Measurements from ENCODE around the gene ROPN1B.

DNA sequence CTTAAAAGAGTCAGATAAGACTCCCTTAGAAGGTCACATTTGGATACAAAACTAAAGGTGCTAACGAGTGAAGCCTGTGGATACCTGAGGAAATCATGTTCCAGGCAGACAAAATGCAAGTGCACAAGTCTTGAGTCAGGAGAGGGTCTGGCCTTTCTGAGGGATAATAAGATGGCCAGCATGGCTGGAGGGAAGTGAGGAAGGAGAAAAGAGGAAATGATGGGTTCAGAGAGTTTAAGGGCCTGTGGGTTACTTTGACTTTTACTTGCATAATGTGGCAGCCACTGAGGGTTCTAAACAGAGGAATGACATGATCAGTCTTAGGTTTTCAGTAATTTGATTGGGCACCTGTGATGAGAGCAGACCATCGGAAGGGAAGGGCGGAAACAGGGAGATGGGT is 3.5 kb upstream of the ROPN1B start:
- TF ChIP-seq, protein P1, sequence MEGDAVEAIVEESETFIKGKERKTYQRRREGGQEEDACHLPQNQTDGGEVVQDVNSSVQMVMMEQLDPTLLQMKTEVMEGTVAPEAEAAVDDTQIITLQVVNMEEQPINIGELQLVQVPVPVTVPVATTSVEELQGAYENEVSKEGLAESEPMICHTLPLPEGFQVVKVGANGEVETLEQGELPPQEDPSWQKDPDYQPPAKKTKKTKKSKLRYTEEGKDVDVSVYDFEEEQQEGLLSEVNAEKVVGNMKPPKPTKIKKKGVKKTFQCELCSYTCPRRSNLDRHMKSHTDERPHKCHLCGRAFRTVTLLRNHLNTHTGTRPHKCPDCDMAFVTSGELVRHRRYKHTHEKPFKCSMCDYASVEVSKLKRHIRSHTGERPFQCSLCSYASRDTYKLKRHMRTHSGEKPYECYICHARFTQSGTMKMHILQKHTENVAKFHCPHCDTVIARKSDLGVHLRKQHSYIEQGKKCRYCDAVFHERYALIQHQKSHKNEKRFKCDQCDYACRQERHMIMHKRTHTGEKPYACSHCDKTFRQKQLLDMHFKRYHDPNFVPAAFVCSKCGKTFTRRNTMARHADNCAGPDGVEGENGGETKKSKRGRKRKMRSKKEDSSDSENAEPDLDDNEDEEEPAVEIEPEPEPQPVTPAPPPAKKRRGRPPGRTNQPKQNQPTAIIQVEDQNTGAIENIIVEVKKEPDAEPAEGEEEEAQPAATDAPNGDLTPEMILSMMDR (IDR thresholded peaks at IDR 0.05 in 8 of 11, conservative IDR thresholded peaks at IDR 0.05 in 3 of 11): no peak
- TF ChIP-seq POLR2A (IDR thresholded peaks at IDR 0.05): no peak
